H1 (cell line): ENCODE measurements around the gene LOXHD1. TPM values are rescaled to one million over a fixed set of nuclear protein-coding genes. Genes with fewer than 3 reads are reported as not detected.

Experiments used
- GABPA ChIP-seq: IDR thresholded peaks from 2 replicates; pipeline ENCODE4 v1.6.1; 2011; ENCODE audit warnings: mild to moderate bottlenecking, low read length, moderate library complexity, borderline replicate concordance; ENCODE audit not compliant: insufficient read depth
- JUN ChIP-seq: IDR thresholded peaks from 2 replicates; pipeline ENCODE4 v1.6.1; 2011; ENCODE audit warnings: low read depth, mild to moderate bottlenecking, improper control_type of control experiment, low read length
- POLR2AphosphoS5 ChIP-seq: IDR thresholded peaks from 2 replicates; pipeline ENCODE4 v1.6.1; 2011; ENCODE audit warnings: low read depth, low read length
- polyA plus RNA-seq, 7 experiments: library from polyadenylated mRNA; depleted of rRNA in 3 of 7; stranded (reverse) in 5 of 7; unstranded in 2 of 7; fragments of >200 nt in 5 of 7; fragments of 200-250 nt in 2 of 7; gene quantifications; 1 replicate in 5 of 7; 2 replicates in 1 of 7; 4 replicates in 1 of 7; pipeline versions ENCODE4 v1.2.1 to v1.2.3, GENCODE V29; 2011 to 2013; ENCODE audit warnings: missing spikeins in 2 of 7, mixed read lengths in 2 of 7
- total RNA-seq: library from RNA; stranded (reverse); fragmentation: NEBNext Ultra II Directional; extraction: Animal tissue kit (Norgen Biotek cat#: 25700); gene quantifications from 2 replicates; pipeline ENCODE4 v1.2.1, GENCODE V29; 2021
- TF ChIP-seq, protein P1 (sequence below): fragments of 300-600 bp; sonication (generic); IDR thresholded peaks from 2 replicates; pipeline ENCODE4 v1.7.1; 2012; ENCODE audit warnings: low read length, moderate library complexity, mild to moderate bottlenecking, inconsistent platforms; ENCODE audit not compliant: insufficient replicate concordance

LOXHD1 gene
- total and polyA plus RNA-seq, 2 of the 8 experiments (the other 6 are each of a cell fraction or from before 2014, with no cell fraction given): 0.02 TPM; not detected in 1

- TF ChIP-seq JUN (no peak), GABPA (no peak), POLR2AphosphoS5 (no peak)
- TF ChIP-seq, protein P1, sequence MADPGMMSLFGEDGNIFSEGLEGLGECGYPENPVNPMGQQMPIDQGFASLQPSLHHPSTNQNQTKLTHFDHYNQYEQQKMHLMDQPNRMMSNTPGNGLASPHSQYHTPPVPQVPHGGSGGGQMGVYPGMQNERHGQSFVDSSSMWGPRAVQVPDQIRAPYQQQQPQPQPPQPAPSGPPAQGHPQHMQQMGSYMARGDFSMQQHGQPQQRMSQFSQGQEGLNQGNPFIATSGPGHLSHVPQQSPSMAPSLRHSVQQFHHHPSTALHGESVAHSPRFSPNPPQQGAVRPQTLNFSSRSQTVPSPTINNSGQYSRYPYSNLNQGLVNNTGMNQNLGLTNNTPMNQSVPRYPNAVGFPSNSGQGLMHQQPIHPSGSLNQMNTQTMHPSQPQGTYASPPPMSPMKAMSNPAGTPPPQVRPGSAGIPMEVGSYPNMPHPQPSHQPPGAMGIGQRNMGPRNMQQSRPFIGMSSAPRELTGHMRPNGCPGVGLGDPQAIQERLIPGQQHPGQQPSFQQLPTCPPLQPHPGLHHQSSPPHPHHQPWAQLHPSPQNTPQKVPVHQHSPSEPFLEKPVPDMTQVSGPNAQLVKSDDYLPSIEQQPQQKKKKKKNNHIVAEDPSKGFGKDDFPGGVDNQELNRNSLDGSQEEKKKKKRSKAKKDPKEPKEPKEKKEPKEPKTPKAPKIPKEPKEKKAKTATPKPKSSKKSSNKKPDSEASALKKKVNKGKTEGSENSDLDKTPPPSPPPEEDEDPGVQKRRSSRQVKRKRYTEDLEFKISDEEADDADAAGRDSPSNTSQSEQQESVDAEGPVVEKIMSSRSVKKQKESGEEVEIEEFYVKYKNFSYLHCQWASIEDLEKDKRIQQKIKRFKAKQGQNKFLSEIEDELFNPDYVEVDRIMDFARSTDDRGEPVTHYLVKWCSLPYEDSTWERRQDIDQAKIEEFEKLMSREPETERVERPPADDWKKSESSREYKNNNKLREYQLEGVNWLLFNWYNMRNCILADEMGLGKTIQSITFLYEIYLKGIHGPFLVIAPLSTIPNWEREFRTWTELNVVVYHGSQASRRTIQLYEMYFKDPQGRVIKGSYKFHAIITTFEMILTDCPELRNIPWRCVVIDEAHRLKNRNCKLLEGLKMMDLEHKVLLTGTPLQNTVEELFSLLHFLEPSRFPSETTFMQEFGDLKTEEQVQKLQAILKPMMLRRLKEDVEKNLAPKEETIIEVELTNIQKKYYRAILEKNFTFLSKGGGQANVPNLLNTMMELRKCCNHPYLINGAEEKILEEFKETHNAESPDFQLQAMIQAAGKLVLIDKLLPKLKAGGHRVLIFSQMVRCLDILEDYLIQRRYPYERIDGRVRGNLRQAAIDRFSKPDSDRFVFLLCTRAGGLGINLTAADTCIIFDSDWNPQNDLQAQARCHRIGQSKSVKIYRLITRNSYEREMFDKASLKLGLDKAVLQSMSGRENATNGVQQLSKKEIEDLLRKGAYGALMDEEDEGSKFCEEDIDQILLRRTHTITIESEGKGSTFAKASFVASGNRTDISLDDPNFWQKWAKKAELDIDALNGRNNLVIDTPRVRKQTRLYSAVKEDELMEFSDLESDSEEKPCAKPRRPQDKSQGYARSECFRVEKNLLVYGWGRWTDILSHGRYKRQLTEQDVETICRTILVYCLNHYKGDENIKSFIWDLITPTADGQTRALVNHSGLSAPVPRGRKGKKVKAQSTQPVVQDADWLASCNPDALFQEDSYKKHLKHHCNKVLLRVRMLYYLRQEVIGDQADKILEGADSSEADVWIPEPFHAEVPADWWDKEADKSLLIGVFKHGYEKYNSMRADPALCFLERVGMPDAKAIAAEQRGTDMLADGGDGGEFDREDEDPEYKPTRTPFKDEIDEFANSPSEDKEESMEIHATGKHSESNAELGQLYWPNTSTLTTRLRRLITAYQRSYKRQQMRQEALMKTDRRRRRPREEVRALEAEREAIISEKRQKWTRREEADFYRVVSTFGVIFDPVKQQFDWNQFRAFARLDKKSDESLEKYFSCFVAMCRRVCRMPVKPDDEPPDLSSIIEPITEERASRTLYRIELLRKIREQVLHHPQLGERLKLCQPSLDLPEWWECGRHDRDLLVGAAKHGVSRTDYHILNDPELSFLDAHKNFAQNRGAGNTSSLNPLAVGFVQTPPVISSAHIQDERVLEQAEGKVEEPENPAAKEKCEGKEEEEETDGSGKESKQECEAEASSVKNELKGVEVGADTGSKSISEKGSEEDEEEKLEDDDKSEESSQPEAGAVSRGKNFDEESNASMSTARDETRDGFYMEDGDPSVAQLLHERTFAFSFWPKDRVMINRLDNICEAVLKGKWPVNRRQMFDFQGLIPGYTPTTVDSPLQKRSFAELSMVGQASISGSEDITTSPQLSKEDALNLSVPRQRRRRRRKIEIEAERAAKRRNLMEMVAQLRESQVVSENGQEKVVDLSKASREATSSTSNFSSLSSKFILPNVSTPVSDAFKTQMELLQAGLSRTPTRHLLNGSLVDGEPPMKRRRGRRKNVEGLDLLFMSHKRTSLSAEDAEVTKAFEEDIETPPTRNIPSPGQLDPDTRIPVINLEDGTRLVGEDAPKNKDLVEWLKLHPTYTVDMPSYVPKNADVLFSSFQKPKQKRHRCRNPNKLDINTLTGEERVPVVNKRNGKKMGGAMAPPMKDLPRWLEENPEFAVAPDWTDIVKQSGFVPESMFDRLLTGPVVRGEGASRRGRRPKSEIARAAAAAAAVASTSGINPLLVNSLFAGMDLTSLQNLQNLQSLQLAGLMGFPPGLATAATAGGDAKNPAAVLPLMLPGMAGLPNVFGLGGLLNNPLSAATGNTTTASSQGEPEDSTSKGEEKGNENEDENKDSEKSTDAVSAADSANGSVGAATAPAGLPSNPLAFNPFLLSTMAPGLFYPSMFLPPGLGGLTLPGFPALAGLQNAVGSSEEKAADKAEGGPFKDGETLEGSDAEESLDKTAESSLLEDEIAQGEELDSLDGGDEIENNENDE: no peak
Observed at GRCh38 chr18:46436621-46437020, 220.4 kb downstream of the LOXHD1 start (continued).
